ENCODE data around the gene TERF2IP. TPM values are rescaled to one million over a fixed set of nuclear protein-coding genes. Genes with fewer than 3 reads are reported as not detected.

TERF2IP gene, protein sequence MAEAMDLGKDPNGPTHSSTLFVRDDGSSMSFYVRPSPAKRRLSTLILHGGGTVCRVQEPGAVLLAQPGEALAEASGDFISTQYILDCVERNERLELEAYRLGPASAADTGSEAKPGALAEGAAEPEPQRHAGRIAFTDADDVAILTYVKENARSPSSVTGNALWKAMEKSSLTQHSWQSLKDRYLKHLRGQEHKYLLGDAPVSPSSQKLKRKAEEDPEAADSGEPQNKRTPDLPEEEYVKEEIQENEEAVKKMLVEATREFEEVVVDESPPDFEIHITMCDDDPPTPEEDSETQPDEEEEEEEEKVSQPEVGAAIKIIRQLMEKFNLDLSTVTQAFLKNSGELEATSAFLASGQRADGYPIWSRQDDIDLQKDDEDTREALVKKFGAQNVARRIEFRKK
- 47.4 TPM for polyA plus RNA-seq (2013, experiment 1 of 2; ENCODE audit: insufficient read length)
- 48.3 TPM for polyA plus RNA-seq (2013, experiment 2 of 2; ENCODE audit: insufficient read length)

DNA sequence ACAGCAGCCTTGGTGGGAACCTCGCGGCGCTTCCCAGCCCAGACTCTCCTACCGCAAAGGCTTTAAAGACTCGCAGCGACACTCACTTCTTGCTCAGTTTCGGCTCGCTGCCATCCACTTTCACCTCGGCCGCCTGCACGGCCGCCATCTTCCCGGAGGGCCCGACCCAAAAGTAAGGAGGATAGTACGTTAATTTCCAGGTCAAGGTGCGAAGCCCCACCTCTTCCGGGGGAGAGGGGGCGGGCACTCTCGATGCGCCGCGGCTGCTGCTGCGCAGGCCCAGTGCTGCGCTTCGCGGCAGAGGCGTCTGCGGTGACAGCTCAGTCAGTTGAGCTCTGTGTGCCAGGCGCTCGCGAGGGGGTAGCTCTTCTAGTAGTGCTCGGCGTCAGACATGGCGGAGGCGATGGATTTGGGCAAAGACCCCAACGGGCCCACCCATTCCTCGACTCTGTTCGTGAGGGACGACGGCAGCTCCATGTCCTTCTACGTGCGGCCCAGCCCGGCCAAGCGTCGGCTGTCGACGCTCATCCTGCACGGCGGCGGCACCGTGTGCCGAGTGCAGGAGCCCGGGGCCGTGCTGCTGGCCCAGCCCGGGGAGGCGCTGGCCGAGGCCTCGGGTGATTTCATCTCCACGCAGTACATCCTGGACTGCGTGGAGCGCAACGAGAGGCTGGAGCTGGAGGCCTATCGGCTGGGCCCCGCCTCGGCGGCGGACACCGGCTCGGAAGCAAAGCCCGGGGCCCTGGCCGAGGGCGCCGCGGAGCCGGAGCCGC lies at the start of gene TERF2IP, which contains the start of gene KARS1:
Gene TERF2IP, plus strand, starts transcription at position 282 of the 773 bp plus-strand sequence. Its CDS starts 110 bp downstream, at position 392.
Gene KARS1, minus strand, starts transcription at position 174 of the 773 bp plus-strand sequence. Its CDS starts 26 bp downstream, at position 148.
- DNase-seq = peak; percentile 91

DNA sequence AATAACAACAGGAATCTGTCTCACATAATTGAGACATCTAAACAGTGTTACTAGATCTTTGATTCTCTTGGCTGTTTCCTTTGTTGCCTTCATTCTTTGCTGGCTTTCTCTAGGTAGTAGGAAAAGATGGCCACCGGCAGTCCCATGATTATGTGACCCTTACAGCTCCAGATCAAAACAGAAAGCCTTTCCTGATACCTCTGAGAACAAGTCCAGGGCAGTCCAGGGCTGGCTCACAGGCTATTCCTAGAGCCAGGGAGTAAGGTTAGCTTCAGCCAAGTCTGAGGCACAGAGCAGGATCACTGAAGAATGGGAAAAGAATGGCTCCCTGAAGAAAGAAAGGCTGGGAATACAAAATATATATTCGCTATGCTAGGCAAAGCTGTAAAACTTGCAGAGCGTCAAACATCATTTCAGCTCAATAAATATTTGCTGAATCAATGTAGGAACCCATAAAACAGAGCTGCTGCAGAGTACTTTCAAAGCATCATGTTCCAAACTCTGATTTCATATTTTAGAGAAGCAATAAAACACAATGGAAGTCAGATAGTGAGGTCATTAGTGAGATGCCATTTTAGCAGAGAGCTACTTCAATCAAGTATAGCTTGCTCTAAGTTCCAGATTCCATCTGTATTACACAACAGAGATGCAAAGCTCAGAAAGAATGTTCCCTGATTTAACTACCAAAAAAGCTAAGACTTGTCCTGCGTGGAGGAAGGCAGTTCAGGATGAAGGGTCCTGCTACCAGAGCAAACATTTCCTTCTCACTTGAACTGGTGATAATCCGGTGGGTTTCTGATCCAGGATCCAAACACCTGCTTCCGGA lies 47.9 kb upstream of the TERF2IP start:
- DNase-seq = no peak

DNA sequence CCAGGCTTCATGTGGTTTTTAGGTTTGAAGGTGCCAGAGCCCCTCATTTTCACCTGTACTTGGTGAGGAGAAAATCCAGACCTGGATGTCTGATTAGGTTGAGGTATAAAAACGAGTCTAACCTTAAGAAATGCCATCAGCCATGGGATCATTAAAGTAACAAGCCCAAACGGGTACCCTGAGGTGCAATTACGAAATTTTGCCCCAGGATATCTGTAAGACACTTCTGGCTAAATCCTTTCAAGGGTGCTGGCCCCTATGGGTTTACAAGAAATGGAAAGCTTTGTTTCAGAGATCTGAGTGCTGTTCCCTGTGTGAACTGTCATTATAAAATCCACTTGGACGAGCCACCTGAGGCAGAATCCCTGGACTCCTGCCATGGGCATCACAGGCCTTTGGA lies 44.3 kb upstream of the TERF2IP start:
- DNase-seq = no peak

DNA sequence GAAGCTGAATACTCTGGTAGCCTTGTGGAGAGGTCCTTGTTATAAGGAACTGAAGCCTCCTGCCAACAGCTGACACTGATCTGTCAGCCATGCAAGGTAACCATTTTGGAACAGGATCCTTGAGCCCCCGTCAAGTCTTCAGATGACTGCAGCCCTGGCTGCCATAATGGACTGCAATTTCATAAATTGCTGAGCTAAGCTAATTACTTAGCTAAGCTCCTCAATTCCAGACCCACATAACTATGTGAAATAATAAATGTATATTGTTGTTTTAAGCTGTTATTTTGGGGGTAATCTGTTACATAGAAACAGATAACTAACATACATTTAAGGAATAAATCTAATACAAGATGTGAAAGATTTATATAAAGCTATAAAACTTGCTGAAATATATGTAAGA lies 41.1 kb upstream of the TERF2IP start:
- DNase-seq = no peak

DNA sequence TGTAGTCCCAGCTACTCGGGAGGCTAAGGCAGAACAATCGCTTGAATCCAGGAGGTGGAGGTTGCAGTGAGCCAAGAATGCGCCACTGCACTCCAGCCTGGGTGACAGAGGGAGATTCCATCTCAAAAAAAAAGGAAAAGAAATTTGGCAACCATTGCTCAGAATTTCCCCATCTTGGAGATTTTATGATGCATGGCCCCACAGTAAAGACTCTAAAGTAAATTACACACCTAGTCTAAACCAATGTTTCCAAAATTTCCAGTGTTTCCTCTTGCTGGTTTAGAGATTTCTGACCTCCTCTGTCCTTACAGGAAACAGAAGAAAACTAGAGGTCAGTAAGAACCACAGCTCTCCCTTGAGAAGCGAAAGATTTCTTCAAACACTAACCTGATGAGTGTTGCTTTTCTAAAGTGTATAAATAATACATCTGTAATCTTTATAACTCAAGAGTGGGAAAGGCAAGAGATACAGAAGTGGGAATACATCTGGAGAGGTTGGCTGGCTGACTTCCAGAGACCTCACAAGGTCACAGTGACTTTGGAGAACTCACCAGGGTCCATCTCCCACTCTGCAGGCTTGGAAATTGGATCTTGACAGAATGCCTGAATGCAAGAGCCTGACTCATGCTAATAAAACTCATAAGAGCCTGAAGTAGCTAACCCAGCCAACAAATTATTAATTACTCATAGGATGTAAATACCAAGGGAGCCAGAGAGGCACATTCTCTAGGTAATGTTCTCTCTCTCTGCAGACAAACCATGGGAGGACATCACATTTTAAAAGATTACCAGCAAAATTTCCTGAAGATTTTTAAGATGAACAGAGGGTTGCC lies 33.3 kb upstream of the TERF2IP start:
- DNase-seq = peak; percentile 64

DNA sequence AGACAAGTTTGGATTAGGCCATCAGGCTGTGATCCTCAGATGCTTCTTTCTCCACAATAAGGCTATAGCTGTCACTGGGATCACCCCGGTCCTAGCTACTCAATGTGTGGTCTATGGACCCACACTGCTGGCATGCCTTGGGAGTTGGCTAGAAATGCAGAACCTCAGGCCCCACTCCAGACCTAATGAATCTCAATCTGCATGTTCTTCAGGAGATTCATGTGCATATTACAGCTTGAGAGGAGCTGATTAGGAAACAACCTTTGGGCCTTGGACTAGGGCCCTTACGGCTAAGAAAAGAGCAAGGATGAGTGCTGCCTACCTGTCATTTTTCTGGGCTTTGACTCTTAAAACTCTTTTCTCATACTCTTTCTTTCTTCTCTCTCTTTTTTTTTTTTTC lies 32.0 kb upstream of the TERF2IP start:
- DNase-seq = no peak

DNA sequence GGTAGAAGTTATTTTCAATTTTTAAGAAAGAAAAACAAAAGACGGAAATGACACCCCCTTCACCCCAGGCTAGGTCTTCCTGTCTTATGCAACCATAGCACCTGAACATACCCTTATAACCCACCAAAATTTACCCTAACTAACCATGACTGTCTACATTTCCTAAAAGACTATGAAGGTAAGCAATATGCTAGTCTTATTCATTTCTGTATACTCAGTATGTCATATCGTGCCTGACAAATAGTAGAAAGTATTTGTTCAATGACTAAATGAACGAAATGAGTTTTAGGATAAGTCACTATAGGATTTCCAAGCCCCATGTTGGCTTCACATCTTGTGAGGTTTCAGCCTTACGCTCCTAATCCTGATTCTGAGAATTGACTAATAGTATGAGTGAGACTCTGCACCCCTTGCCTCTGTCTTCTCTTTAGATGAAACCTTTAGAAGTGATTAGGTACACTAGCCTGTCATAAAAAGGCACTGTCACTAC lies 31.0 kb upstream of the TERF2IP start:
- DNase-seq = no peak

DNA sequence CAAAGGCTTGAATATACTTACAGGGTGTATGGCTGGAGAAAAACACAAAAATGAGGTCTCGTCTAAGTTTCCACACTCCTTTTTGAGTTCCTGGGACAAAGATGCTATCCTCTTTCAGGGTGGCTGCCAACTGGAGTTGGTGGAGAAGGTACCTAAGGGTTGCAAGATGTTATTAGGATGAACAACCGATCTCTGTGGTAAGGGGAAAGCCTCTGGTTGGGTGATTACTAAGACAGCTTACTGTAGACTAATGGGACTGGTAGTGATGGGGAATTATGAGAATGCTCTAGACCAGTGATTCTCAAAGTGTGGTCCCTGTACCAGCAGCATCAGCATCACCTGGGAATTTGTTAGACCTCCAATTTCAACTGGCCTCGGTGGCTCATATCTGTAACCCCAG lies 30.5 kb upstream of the TERF2IP start:
- no peak for DNase-seq

DNA sequence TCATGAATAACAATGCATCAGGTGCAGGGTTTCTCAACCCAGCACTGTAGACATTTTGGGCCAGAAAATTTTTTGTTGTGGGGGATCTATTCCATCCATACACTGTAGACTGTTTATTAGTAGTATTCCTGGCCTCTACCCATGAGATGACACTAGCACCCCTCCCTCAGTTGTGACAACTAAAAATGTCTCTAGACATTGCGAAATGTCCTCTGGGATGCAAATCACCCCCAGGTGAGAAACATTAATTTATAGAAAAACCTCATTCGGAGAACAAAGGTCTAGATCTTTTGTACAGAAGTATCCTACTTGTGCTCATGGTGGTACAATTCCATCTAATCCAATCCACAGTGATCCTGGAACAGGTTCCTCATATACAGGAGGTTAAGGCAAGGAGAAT lies 28.8 kb upstream of the TERF2IP start:
- no peak for DNase-seq

DNA sequence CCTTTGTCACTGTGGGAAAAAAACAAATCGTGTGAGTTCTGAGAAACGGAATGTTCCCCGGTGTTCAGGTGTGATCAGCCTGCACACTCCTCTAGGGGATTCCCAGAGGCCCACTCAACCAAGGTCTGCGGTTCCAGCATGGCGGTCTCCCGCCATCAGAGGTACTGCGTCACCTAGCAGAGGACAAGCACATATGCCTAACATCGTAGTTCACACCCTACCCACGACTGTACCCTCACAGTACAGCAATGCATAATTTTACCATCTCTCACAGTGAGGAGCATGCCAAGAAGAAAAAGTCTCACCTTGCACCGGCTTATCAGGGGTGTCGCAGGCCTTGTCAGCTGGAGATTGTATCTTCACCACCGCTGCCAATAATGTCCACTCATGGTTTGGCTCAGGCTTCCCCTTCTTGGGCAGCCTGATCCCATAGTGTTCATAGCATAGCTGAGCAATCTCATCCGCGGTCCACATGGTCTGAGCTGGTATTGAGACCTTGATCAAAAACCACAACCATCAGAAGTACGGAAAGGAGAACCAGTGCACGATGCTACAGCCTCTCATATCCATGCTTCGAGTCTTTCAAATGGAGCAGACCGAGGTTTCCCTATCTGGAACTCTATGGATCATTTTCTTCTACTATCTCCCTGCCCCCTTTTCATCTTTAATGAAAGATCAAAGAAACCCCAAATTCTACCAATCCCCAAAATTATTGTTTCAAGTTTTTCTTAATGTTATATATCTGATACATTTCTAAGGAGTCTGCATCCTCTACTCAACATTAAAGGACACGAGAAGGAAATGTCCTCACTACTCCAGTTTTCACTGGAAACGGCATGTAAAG lies 27.0 kb upstream of the TERF2IP start:
- DNase-seq = no peak

DNA sequence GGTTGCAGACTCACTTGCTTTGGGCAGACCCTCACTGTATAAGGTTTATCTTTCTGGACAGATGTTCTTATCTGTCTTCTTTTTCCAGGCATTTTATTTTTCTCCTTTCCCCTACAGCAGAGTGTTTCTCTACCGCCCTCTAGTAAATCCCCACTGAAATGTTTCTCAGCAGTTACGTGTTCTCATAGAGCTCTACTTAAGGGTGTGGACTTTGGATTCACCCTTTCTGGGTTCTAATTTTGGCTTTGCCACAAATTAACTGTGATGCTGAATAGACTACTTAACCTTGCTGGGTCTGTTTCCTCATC lies 26.4 kb upstream of the TERF2IP start:
- DNase-seq = peak; percentile 25

DNA sequence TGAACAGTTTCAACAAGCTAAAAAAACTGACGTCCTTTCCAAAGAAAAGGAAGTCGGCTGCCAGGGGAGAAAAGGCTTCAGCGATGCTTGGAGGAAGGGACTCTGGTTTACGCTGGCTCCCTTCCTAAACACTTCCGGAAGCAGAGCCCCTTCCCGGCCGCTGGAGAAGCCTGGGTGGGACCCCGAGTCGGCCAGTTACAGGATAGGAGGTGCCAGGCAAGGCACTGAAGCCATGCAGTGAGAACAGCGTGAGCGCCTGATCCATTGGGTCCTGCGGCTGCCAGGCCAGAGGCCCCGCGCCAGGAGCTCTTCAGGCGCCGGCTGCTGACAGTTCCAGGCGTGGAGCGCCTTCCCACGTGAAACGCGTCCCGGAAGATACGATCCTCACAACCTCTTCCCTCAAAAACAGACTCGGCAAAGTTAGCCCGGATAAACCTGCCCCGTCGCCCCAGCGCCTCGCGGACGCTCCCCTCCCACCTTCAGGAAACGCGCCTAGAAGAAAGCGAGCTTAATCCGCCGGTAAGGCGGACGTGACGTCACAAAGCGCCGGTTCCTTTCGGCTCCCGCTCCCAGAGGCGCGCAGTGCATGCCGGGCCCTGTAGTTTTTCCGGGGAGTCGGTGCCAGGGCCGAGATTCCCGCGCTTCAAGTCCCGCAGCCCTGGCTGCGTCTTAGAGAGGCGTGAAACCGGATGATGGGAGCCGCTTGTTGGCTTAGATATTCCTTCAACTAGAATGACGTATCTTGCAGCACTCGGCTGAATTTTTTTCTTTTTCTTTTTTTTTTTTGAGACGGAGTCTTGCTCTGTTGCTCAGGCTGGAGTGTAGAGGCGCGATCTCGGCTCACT lies 24.6 kb upstream of the TERF2IP start, which contains the start of gene ADAT1:
Gene ADAT1, minus strand, starts transcription at position 521 of the 845 bp plus-strand sequence. CDS start 2,482 bp downstream, outside the sequence.
- DNase-seq = peak; percentile 98

DNA sequence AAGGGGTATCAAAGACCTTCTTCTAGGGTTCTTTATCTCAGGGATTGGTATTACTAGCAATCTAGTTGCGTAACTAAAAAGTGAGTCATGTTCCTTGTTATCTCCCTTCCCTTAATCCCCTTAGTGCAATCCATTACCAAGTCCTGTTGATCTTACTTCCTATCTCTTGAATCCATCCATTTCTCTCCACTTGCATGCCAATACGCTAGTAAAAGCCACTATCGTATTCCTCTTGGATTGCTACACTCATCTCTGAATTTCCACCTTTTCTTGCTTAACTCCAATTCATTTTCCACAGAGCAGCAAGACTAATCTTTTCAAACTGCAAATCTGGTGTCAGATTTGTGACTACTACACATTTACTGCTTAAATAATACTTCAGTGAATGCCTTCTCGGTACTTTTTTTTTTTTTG lies 22.6 kb upstream of the TERF2IP start:
- peak; percentile 24 for DNase-seq

DNA sequence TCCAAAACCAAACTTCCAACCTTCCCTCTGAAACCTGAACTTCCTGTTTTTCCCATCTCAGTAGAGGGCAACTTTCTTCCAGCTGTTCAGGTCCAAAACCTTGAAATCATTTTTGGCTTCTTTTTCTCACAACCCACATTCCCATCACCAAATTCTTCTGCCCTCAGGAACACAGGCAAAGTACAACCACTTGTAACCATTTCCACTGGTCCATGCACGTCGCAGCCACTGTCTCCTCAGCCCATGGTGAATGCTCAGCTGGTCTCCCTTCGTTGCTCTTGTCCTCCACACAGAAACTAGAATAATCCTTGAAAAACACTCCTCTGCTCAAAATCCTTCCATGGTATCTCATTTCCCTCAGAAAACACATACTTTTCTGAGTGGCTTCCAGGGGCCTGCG lies 20.8 kb upstream of the TERF2IP start:
- DNase-seq = no peak

DNA sequence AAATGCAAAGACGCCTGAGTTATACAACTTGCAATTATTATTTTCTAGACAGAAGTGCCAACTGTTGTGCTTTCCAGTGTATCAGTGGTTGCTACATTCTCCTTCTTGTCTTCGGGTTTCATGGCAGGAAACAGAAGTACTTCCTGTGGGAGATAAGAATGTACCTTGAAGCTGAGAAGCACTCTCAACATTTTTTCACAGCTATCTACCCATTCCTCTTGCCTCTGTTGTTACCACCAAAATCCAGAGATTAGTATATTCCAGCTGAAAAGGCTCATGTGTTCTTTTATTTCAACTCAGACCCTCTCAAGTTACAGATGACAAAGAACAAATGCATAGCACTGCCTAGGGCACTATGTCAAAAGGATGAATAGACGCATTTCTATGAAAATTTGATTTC lies 19.7 kb upstream of the TERF2IP start:
- DNase-seq = no peak

DNA sequence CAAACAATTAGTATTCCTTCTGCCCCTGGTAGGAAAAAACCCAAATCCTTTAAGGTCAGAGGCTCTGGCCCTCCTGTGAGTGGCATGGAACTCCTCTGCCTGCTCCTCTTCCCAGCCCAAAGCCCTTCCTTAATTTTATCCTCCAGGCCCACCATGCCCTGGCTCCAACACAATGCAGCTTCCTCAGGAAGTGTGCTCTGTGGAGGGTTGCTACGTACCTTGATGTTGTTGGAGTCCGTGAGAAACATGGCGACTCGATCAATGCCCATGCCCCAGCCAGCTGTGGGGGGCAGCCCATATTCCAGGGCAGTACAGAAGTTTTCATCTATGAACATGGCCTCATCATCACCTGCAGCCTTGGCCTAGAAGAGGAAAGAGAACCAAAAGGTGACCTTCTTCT lies 19.2 kb upstream of the TERF2IP start:
- DNase-seq = no peak

DNA sequence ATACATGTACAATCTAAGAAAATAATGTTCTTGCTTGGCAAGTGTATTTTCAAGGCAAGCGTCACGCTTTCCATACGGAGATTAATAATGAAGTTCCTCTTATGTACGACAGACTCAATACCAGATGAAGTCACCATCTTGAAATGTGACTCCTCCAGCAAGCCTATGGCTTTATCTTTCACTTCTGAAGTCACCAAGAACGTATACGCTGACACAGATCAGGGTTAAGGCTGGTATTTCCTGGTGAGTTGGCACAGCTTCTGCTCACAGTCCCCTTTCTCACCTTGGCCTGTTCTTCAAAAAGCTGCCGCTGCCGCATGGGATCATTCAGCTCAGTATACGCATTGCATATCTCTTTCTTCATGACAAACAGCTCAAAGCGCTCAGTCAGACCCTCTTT lies 18.4 kb upstream of the TERF2IP start:
- DNase-seq = no peak

DNA sequence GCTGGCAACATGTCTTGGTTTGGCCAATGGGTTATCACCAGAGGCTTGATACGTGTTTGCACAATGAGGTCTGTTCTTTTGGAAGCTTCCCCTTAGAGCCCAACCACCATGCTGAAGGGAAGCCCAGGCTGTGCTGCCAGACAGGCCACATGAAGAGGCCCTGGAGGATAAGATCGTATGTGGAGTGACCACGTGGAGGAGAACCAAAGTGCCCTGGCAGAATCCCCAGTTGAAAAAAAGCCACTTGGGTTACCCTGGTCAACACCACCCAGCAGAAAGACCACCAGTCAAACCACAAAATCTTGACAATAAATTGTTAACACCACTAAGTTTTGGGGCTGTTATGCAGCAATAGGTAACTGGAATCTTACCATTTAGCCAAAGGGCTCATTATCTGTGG lies 17.5 kb upstream of the TERF2IP start:
- no peak for DNase-seq

DNA sequence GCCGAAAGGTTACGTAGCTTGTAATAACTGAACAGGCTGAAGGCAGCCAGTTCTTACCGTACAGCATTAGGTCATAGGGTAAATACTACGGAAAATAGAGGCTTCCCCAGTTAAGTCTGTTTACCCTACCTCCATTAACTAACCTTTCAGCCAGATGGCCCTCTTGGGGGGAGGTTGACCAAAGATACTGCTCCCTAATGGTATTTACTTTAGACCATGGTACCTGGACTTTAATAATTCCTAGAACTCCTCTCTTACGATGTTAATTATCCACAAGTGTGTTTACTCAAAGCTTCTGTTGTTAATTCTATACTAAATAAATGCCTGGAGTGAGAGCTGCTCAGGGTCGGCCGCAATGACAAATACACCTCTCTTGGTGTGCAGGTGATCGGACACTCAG lies 14.7 kb upstream of the TERF2IP start:
- DNase-seq = no peak

DNA sequence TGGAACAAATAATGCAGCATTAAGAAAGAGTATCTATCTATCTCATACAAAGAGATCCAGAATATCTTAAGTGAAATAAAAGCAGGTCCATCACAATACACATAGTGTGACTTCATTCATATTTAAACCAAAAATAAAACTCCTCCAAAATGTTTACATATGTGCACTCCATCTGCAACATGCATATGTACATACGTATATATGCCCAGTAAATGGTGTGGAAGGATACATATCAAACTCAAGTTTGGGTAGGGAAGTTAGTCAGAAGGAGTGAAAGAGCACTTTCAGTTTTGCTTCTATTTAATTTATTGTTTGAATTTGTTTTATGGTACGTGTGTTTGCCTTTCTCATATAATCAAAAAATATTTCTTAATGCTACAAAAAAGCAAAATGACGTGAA lies 12.5 kb upstream of the TERF2IP start:
- DNase-seq = no peak

Data from fibroblast of skin of abdomen (primary cell).